Esophagus muscularis mucosa (tissue), 3 donors: ENCODE measurements around the gene MMP12.

Experiments used
- CTCF ChIP-seq, 3 experiments: fragments of 200-600 bp in 2 of 3; fragments of 450-650 bp in 1 of 3; sonication (generic) in 2 of 3; IDR thresholded peaks; one replicate each; pipeline ENCODE4 v1.5.1; 2017 to 2019; ENCODE audit warnings: antibody characterized with exemption in 3 of 3, mild to moderate bottlenecking in 2 of 3, moderate library complexity in 1 of 3
- POLR2AphosphoS5 ChIP-seq, 2 donors: sonication (generic); formaldehyde crosslinking; IDR thresholded peaks; one replicate each; pipeline ENCODE4 v1.6.1; 2017; ENCODE audit warnings: antibody characterized with exemption in 2 of 2

- TF ChIP-seq CTCF (IDR thresholded peaks at IDR 0.05) (no peak), POLR2AphosphoS5 (IDR thresholded peaks at IDR 0.05) (no peak)
Observed at GRCh38 chr11:102921587-102922220, 46.9 kb upstream of the MMP12 start.
